Glutamatergic neuron (in vitro differentiated cells): ENCODE data around the gene RHO. TPM values are rescaled to one million over a fixed set of nuclear protein-coding genes. Genes with fewer than 3 reads are reported as not detected.

Source experiments
- DNase-seq: peaks from one replicate; pipeline ENCODE4 v3.0.0; 2022
- H3K27ac Mint-ChIP-seq: one replicate; pipeline ENCODE4 v1.8.0; 2020; ENCODE audit warnings: mild to moderate bottlenecking, mixed read lengths, inconsistent platforms; ENCODE audit not compliant: unreplicated experiment
- H3K27me3 Mint-ChIP-seq: one replicate; pipeline ENCODE4 v1.8.0; 2020; ENCODE audit warnings: mild to moderate bottlenecking, moderate library complexity, mixed read lengths, inconsistent platforms; ENCODE audit not compliant: unreplicated experiment
- H3K36me3 Mint-ChIP-seq: one replicate; pipeline ENCODE4 v1.8.0; 2020; ENCODE audit warnings: mild to moderate bottlenecking, mixed read lengths, inconsistent platforms; ENCODE audit not compliant: unreplicated experiment
- H3K4me1 Mint-ChIP-seq: one replicate; pipeline ENCODE4 v1.8.0; 2020; ENCODE audit warnings: mild to moderate bottlenecking, low read depth, mixed read lengths, inconsistent platforms; ENCODE audit not compliant: unreplicated experiment
- H3K4me3 Mint-ChIP-seq: one replicate; pipeline ENCODE4 v1.8.0; 2020; ENCODE audit warnings: mild to moderate bottlenecking, mixed read lengths, inconsistent platforms; ENCODE audit not compliant: unreplicated experiment
- H3K9me3 Mint-ChIP-seq: one replicate; pipeline ENCODE4 v1.8.0; 2020; ENCODE audit warnings: mild to moderate bottlenecking, moderate library complexity, mixed read lengths, inconsistent platforms; ENCODE audit not compliant: unreplicated experiment
- total RNA-seq: library from RNA; stranded (reverse); fragmentation: NEBNext Ultra II Directional; extraction: Animal tissue kit (Norgen Biotek cat#: 25700); gene quantifications from one replicate; pipeline ENCODE4 v1.2.1, GENCODE V29; 2021; ENCODE audit not compliant: unreplicated experiment
- TF ChIP-seq, protein P1 (sequence below): fragments of 200-600 bp; sonication (generic); IDR thresholded peaks from one replicate; pipeline ENCODE4 v1.5.0; 2021; ENCODE audit not compliant: partially characterized antibody, unreplicated experiment

RHO gene
- total RNA-seq, 1 donor from 2014 or later: not detected

DNA sequence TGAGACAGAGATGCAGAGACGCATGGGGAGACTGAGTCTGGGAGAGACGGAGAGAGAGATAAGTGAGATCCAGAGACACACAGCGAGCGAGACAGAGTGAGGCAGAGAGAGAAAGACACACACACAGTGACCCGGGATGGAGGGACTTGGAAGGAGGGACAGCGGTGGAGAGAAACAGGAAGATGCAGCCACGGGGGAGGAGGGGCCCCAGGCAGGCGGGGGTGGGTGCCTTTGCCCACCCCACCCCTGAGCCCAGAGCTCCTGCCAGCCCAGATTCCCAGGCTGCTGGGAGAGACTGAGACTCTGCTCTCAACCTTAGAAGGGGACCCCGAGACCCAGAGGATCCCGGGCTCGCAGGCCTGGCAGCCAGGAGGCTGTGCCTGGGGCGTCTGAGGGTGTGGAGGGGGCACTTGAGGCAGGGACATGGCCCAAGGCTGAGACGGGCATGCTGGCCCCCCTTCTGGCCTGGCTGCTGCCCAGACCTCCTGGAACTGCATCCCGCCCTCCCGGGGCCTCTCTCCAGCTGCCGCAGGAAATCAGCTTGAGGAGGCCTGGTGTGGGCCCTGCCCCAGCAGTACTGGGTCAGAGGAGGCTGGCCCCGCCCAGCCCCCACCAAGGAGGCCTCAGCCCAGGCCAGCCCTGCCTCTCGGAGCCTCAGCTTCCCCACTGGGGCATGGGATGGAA, 32.6 kb downstream of the RHO start:
- peaks cover 5% of the 10 kb centered on the region for H3K36me3 Mint-ChIP-seq
- peak overlapping the region; percentile 50 for H3K4me3 Mint-ChIP-seq
- H3K4me1 Mint-ChIP-seq: peaks cover 24% of the 10 kb centered on the region
- peak; percentile 62 for DNase-seq
- peaks cover 4% of the 10 kb centered on the region for H3K9me3 Mint-ChIP-seq
- peak overlapping the region; percentile 72 for H3K27ac Mint-ChIP-seq
- H3K27me3 Mint-ChIP-seq: peaks cover 4% of the 10 kb centered on the region
- TF ChIP-seq, protein P1, sequence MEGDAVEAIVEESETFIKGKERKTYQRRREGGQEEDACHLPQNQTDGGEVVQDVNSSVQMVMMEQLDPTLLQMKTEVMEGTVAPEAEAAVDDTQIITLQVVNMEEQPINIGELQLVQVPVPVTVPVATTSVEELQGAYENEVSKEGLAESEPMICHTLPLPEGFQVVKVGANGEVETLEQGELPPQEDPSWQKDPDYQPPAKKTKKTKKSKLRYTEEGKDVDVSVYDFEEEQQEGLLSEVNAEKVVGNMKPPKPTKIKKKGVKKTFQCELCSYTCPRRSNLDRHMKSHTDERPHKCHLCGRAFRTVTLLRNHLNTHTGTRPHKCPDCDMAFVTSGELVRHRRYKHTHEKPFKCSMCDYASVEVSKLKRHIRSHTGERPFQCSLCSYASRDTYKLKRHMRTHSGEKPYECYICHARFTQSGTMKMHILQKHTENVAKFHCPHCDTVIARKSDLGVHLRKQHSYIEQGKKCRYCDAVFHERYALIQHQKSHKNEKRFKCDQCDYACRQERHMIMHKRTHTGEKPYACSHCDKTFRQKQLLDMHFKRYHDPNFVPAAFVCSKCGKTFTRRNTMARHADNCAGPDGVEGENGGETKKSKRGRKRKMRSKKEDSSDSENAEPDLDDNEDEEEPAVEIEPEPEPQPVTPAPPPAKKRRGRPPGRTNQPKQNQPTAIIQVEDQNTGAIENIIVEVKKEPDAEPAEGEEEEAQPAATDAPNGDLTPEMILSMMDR: no peak

DNA sequence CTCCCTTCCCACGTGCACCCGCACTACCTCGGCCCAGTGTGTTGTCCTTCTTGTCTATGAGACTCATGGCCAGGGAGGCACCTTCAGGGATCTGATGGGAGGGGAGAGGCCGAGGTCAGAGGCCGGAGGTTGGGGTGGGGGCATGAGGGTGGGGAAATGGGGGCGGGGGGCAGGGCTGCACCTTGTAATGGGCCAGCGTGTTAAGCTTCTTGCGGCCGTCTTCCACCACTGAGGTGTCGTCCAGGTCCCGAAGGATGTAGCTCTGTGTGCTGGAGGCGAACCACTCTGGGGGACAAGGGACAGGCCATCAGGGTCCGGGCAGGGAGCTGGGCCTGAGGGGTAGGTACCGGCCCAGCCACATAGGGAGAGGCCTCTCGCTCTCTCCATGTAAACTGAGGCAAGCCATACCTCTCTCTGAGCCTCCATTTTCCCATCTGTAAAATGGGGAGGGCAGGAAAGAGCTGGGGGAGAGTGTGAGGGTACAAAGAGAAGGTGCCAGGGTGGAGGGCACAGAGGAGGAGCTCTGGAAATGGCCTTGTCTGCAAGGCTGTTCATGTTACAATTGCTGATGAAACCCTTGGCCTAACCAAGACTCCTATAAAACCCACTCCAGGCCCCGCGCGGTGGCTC, 33.3 kb downstream of the RHO start:
- H3K36me3 Mint-ChIP-seq: peaks cover 5% of the 10 kb centered on the region
- TF ChIP-seq, protein P1: no peak
- H3K27ac Mint-ChIP-seq: no peak overlapping the region
- DNase-seq: no peak
- H3K4me1 Mint-ChIP-seq: peaks cover 27% of the 10 kb centered on the region
- peaks cover 6% of the 10 kb centered on the region for H3K27me3 Mint-ChIP-seq
- peaks cover 3% of the 10 kb centered on the region for H3K9me3 Mint-ChIP-seq
- H3K4me3 Mint-ChIP-seq: no peak overlapping the region

DNA sequence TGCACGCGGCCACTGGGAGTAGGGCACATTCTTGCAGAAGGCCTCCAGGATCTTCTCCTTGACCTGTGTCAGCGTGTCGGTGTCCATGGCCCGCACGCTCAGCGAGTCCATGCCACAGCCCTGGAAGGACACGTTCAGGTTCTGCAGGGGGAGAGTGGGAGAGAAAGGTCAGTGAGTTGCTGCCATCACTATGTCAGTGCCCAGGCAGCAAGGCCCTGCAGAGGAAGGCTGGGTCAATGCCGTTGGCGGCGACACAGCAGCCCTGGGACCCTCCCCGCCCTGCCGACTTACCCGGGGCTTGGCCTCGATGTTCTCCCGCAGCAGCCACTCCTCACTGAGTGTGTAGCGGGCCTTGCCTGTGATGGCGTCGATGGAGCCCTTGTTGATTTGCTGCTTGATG, 34.4 kb downstream of the RHO start:
- Mint-ChIP-seq H3K36me3 (peaks cover 5% of the 10 kb centered on the region), H3K27me3 (peaks cover 10% of the 10 kb centered on the region), H3K27ac (no peak overlapping the region), H3K4me1 (peaks cover 23% of the 10 kb centered on the region), H3K4me3 (no peak overlapping the region), H3K9me3 (peaks cover 8% of the 10 kb centered on the region)
- no peak for DNase-seq
- TF ChIP-seq, protein P1: no peak

DNA sequence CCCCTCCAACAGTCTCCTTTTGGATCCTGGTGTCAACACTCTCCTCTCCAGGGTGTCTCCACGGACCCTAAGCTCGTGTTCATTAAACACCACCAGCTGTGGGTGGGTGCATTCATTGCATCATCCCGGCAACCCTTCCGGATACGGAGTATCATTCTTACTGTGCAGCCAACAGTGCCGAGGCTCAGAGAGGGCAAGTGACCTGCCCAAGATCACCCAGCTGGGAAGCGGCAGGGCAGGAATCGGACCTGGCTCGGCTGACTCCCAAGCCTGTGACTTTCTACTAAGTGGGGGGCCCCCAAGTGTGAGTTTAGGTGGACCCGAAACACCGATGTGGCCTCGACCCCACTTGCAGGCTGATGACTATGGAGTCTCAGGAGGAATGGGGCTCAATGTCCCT, 34.9 kb downstream of the RHO start:
- no peak for DNase-seq
- H3K9me3 Mint-ChIP-seq: peaks cover 11% of the 10 kb centered on the region
- H3K4me1 Mint-ChIP-seq: peaks cover 20% of the 10 kb centered on the region
- TF ChIP-seq, protein P1: no peak
- peaks cover 5% of the 10 kb centered on the region for H3K36me3 Mint-ChIP-seq
- no peak overlapping the region for H3K4me3 Mint-ChIP-seq
- H3K27me3 Mint-ChIP-seq: peaks cover 10% of the 10 kb centered on the region
- no peak overlapping the region for H3K27ac Mint-ChIP-seq
